ENCODE measurements around the gene AURKAIP1. TPM values are rescaled to one million over a fixed set of nuclear protein-coding genes. Genes with fewer than 3 reads are reported as not detected.

Gene AURKAIP1
- total RNA-seq, 2 donors from 2014 or later: 159 to 162 TPM

- Histone ChIP-seq H3K9me3 (ENCODE audit: control insufficient read depth, low read length) (no peaks in the 10 kb centered on the region), H3K27ac (ENCODE audit: low read depth, low read length) (no peak overlapping the region), H3K27me3 (ENCODE audit: control insufficient read depth, insufficient read depth, low read length, poor library complexity, severe bottlenecking) (no peaks in the 10 kb centered on the region), H3K36me3 (ENCODE audit: control insufficient read depth, insufficient read depth, low read length) (peaks cover 5% of the 10 kb centered on the region), H3K4me1 (ENCODE audit: control insufficient read depth, insufficient read depth, low read length) (no peaks in the 10 kb centered on the region), H3K4me3 (ENCODE audit: low read length) (no peak overlapping the region), H3K9ac (ENCODE audit: extremely low read depth, low read length, poor library complexity, severe bottlenecking) (no peak overlapping the region)
- H3K27ac Mint-ChIP-seq: no peak overlapping the region
- peaks cover 2% of the 10 kb centered on the region for H3K36me3 Mint-ChIP-seq (ENCODE audit: low read depth)
- no peak overlapping the region for H3K4me3 Mint-ChIP-seq
- H3K9me3 Mint-ChIP-seq: no peaks in the 10 kb centered on the region
- no peaks in the 10 kb centered on the region for H3K27me3 Mint-ChIP-seq (ENCODE audit: insufficient read depth)
- 94% methylated on average over 42 to 48 of the region's 48 CpGs for WGBS, 2 experiments (ENCODE audit: insufficient coverage in 1 of 2, insufficient read length in 1 of 2)
- H3K4me1 Mint-ChIP-seq: no peaks in the 10 kb centered on the region
- no peak for DNase-seq
- no peak for TF ChIP-seq CTCF (conservative IDR thresholded peaks at IDR 0.05)
Measured at GRCh38 chr1:1332774-1333480, 42.1 kb downstream of the AURKAIP1 start.

- no peaks in the 10 kb centered on the region for H3K4me1 Mint-ChIP-seq
- H3K4me3 ChIP-seq (ENCODE audit: low read length): no peak overlapping the region
- H3K4me1 ChIP-seq (ENCODE audit: control insufficient read depth, insufficient read depth, low read length): no peaks in the 10 kb centered on the region
- no peaks in the 10 kb centered on the region for H3K27me3 Mint-ChIP-seq (ENCODE audit: insufficient read depth)
- no peaks in the 10 kb centered on the region for H3K9me3 ChIP-seq (ENCODE audit: control insufficient read depth, low read length)
- H3K27me3 ChIP-seq (ENCODE audit: control insufficient read depth, insufficient read depth, low read length, poor library complexity, severe bottlenecking): no peaks in the 10 kb centered on the region
- H3K27ac ChIP-seq (ENCODE audit: low read depth, low read length): no peak overlapping the region
- H3K27ac Mint-ChIP-seq: no peak overlapping the region
- H3K36me3 ChIP-seq (ENCODE audit: control insufficient read depth, insufficient read depth, low read length): peaks cover under 1% of the 10 kb centered on the region
- no peaks in the 10 kb centered on the region for H3K9me3 Mint-ChIP-seq
- no peak overlapping the region for H3K4me3 Mint-ChIP-seq
- WGBS, 2 experiments (ENCODE audit: insufficient coverage in 1 of 2, insufficient read length in 1 of 2): 89 to 91% methylated on average over 52 to 57 of the region's 57 CpGs
- peaks cover 2% of the 10 kb centered on the region for H3K36me3 Mint-ChIP-seq (ENCODE audit: low read depth)
- H3K9ac ChIP-seq (ENCODE audit: extremely low read depth, low read length, poor library complexity, severe bottlenecking): no peak overlapping the region
- TF ChIP-seq CTCF (conservative IDR thresholded peaks at IDR 0.05): no peak
- no peak for DNase-seq
Measured at GRCh38 chr1:1332031-1332755, 42.8 kb downstream of the AURKAIP1 start.

GRCh38 chr1:1331068-1331965 lies 43.7 kb downstream of the AURKAIP1 start, which contains the start of gene TAS1R3:
TAS1R3 (plus strand) TSS chr1:1331280; CDS start chr1:1331346, 66 bp downstream.
- DNase-seq: no peak
- Histone ChIP-seq H3K27ac (ENCODE audit: low read depth, low read length) (peak within 1 kb of the TSS; percentile 24), H3K27me3 (ENCODE audit: control insufficient read depth, insufficient read depth, low read length, poor library complexity, severe bottlenecking) (no peaks in the 10 kb centered on the region), H3K4me1 (ENCODE audit: control insufficient read depth, insufficient read depth, low read length) (no peaks in the 10 kb centered on the region), H3K9ac (ENCODE audit: extremely low read depth, low read length, poor library complexity, severe bottlenecking) (no peak within 1 kb of the TSS), H3K4me3 (ENCODE audit: low read length) (no peak within 1 kb of the TSS), H3K9me3 (ENCODE audit: control insufficient read depth, low read length) (no peaks in the 10 kb centered on the region), H3K36me3 (ENCODE audit: control insufficient read depth, insufficient read depth, low read length) (no peaks in the 10 kb centered on the region)
- TF ChIP-seq CTCF (conservative IDR thresholded peaks at IDR 0.05): no peak
- H3K27ac Mint-ChIP-seq: no peak within 1 kb of the TSS
- H3K4me1 Mint-ChIP-seq: no peaks in the 10 kb centered on the region
- H3K4me3 Mint-ChIP-seq: no peak within 1 kb of the TSS
- no peaks in the 10 kb centered on the region for H3K9me3 Mint-ChIP-seq
- WGBS, 2 experiments (ENCODE audit: insufficient coverage in 1 of 2, insufficient read length in 1 of 2): 88 to 92% methylated on average over 26 to 41 of the region's 41 CpGs
- H3K36me3 Mint-ChIP-seq (ENCODE audit: low read depth): peaks cover 2% of the 10 kb centered on the region
- H3K27me3 Mint-ChIP-seq (ENCODE audit: insufficient read depth): no peaks in the 10 kb centered on the region
